HepG2 (cell line): ENCODE data around the gene DCHS2. TPM values are rescaled to one million over a fixed set of nuclear protein-coding genes. Genes with fewer than 3 reads are reported as not detected.

Experiments used
- ATAC-seq: fragments of 200-7000 bp; cut with Tn5 transposase; 3 replicates; pipeline ENCODE4 v1.9.1; 2020; ENCODE audit warnings: mild to moderate bottlenecking, moderate library complexity
- BruUV-seq: library from RNA; stranded (reverse); fragments of 400-500 nt; replicated peaks from 2 replicates; lab custom pipeline; 2021; lab: Mats Ljungman, UMichigan
- CTCF ChIA-PET: fragments of 300-600 bp; formaldehyde crosslinking; extraction: SDS; loops from one replicate; lab custom pipeline; 2021; ENCODE audit warnings: low total read pairs, inconsistent platforms, low intra/inter-chr PET ratio; lab: Yijun Ruan, JAX
- POLR2A ChIA-PET: fragments of 350-600 bp; sonication (Branson Sonifier 250); formaldehyde crosslinking; loops from one replicate; lab custom pipeline; 2020; ENCODE audit warnings: antibody characterized with exemption, inconsistent platforms; lab: Yijun Ruan, JAX
- DNase-seq: peaks from one replicate; pipeline ENCODE4 v3.0.0-alpha.2; 2015; ENCODE audit warnings: low spot score
- FAIRE-seq: peaks from 3 replicates; lab custom pipeline; 2011; peaks lifted over from hg19 to GRCh38; lab: Jason Lieb, UNC
- H2AFZ ChIP-seq: one replicate; pipeline ENCODE4 v1.6.1; 2011; ENCODE audit warnings: low read length, inconsistent platforms
- H3K27ac ChIP-seq: fragments of 300-600 bp; 3 replicates; pipeline ENCODE4 v1.8.0; 2011; ENCODE audit warnings: mixed run types, mild to moderate bottlenecking, mixed read lengths, low read length, inconsistent platforms; ENCODE audit not compliant: insufficient read depth; ENCODE audit errors: extremely low read length
- H3K27me3 ChIP-seq, 2 experiments: fragments of 200-600 bp in 1 of 2; 2 replicates in 1 of 2; 3 replicates in 1 of 2; pipeline versions ENCODE4 v1.6.0 to v1.8.0; 2011; ENCODE audit warnings: low read length in 2 of 2, mild to moderate bottlenecking in 2 of 2, moderate library complexity in 2 of 2, inconsistent platforms in 1 of 2; ENCODE audit not compliant: insufficient read depth in 2 of 2, control insufficient read depth in 1 of 2
- H3K36me3 ChIP-seq, 2 experiments: fragments of 200-600 bp in 1 of 2; replicated peaks in 1 of 2; 2 replicates in 1 of 2; 3 replicates in 1 of 2; pipeline versions ENCODE4 v1.5.1 to v1.8.0; 2011; ENCODE audit warnings: low read length in 2 of 2, inconsistent platforms in 1 of 2; ENCODE audit not compliant: insufficient read depth in 2 of 2, control insufficient read depth in 1 of 2
- H3K4me1 ChIP-seq: 2 replicates; pipeline ENCODE4 v1.5.1; 2012; ENCODE audit warnings: low read length, inconsistent platforms; ENCODE audit not compliant: insufficient read depth
- H3K4me2 ChIP-seq: 2 replicates; pipeline ENCODE4 v1.6.0; 2011; ENCODE audit warnings: low read depth, low read length, inconsistent platforms
- H3K4me3 ChIP-seq, 3 experiments: fragments of 200-600 bp in 1 of 3; sonication (generic), shearing (Covaris generic) in 1 of 3; replicated peaks in 1 of 3; 2 replicates each; pipeline ENCODE4 v1.5.1; 2011 to 2016; ENCODE audit warnings: low read length in 3 of 3, inconsistent platforms in 2 of 3, low read depth in 2 of 3, mild to moderate bottlenecking in 2 of 3, control low read depth in 1 of 3, mixed read lengths in 1 of 3; ENCODE audit not compliant: insufficient read depth in 1 of 3
- H3K79me2 ChIP-seq: one replicate; pipeline ENCODE4 v1.6.1; 2011; ENCODE audit warnings: low read length, inconsistent platforms; ENCODE audit not compliant: insufficient read depth
- H3K9ac ChIP-seq: 2 replicates; pipeline ENCODE4 v1.6.0; 2011; ENCODE audit warnings: mild to moderate bottlenecking, low read depth, low read length, inconsistent platforms; ENCODE audit not compliant: insufficient read depth
- H3K9me3 ChIP-seq: 2 replicates; pipeline ENCODE4 v1.5.1; 2012; ENCODE audit warnings: mild to moderate bottlenecking, low read length
- H4K20me1 ChIP-seq: 2 replicates; pipeline ENCODE4 v1.6.0; 2011; ENCODE audit warnings: inconsistent platforms, mild to moderate bottlenecking, low read length, moderate library complexity; ENCODE audit not compliant: insufficient read depth
- MAFF ChIP-seq: IDR thresholded peaks from 2 replicates; pipeline ENCODE4 v1.6.1; 2011; ENCODE audit warnings: low read depth, low read length, improper control_type of control experiment
- MAFK ChIP-seq, 2 experiments: IDR thresholded peaks in 1 of 2; conservative IDR thresholded peaks in 1 of 2; 2 replicates each; pipeline ENCODE4 v1.6.1; 2011; ENCODE audit warnings: improper control_type of control experiment in 2 of 2, low read length in 2 of 2
- PAF1 ChIP-seq: IDR thresholded peaks from 2 replicates; pipeline ENCODE4 v1.6.1; 2016; ENCODE audit warnings: missing genetic modification reagents, missing compliant biosample characterization
- ZNF780A ChIP-seq: sonication (generic); formaldehyde crosslinking; IDR thresholded peaks from 2 replicates; pipeline ENCODE4 v1.8.0; 2022; ENCODE audit warnings: mild to moderate bottlenecking, missing genetic modification reagents, moderate library complexity
- WGBS: methylation state at CpG from one replicate; pipeline ENCODE4 v1.1.6; 2017; ENCODE audit warnings: low lambda C conversion rate; 5-methylcytosine and 5-hydroxymethylcytosine counted together
- in situ Hi-C: cut with HindIII; loops from 2 replicates; pipeline ENCODE4 v1.10.0; 2017; ENCODE audit warnings: low pct_unique_long_range_greater_than_20kb; ENCODE audit not compliant: extremely low pct_ligation_motif_present
- intact Hi-C: fragments of 100-400 bp; cut with micrococcal nuclease; formaldehyde crosslinking; loops from one replicate; pipeline ENCODE4 v1.10.0; 2022; ENCODE audit not compliant: unreplicated experiment
- polyA plus RNA-seq, 8 experiments: library from polyadenylated mRNA; depleted of rRNA in 3 of 8; stranded (reverse) in 7 of 8; unstranded in 1 of 8; fragments of >200 nt; fragmentation: Illumina TruSeq in 4 of 8; extraction: Trizol in 4 of 8; gene quantifications; 2 replicates each; pipeline versions ENCODE4 v1.2.1 to v1.2.3, GENCODE V29; 2011 to 2016; ENCODE audit warnings: low read depth in 4 of 8, missing spikeins in 1 of 8, mixed read lengths in 1 of 8; ENCODE audit not compliant: insufficient read depth in 1 of 8
- total RNA-seq, 5 experiments: library from RNA; depleted of rRNA; stranded (reverse); fragments of >200 nt; fragmentation: Illumina TruSeq; extraction: Trizol; gene quantifications; 2 replicates each; pipeline ENCODE4 v1.2.3, GENCODE V29; 2016; ENCODE audit warnings: low read depth in 1 of 5

DCHS2 gene
- total and polyA plus RNA-seq, 2 of the 13 experiments (the other 11 are each of a cell fraction or from before 2014, with no cell fraction given) = 0.03 TPM; not detected in 1

- FAIRE-seq (no peak), ATAC-seq (no peak), DNase-seq (no peak)
- ChIA-PET CTCF (no interaction called here), POLR2A (no interaction called here)
- H3K27me3 ChIP-seq = no peaks in the 10 kb centered on the region
- no peaks in the 10 kb centered on the region for H4K20me1 ChIP-seq
- intact Hi-C loops (no loop called here), in situ Hi-C loops (no loop called here)
- no peaks in the 10 kb centered on the region for H3K36me3 ChIP-seq
- H3K4me3 ChIP-seq = no peak overlapping the region
- 64% methylated on average over 3 of the region's 3 CpGs for WGBS
- H3K4me2 ChIP-seq = no peak overlapping the region
- no peaks in the 10 kb centered on the region for H3K4me1 ChIP-seq
- no peaks in the 10 kb centered on the region for H3K9me3 ChIP-seq
- H3K9ac ChIP-seq = no peak overlapping the region
- H2AFZ ChIP-seq = no peak overlapping the region
- peak in 1 of 2 experiments; percentile 68; a peak in 3 of 4 replicates for TF ChIP-seq MAFK (conservative IDR thresholded peaks at IDR 0.05 in 1 of 2, IDR thresholded peaks at IDR 0.05 in 1 of 2; ENCODE audit: low read length in 2 of 2)
- no peak for TF ChIP-seq ZNF780A (CRISPR knock-in tag)
- peak; percentile 56; the same call in 1 of the 2 replicates for TF ChIP-seq MAFF
- no peaks in the 10 kb centered on the region for H3K79me2 ChIP-seq
- BruUV-seq = no TSS peak
- no peak overlapping the region for H3K27ac ChIP-seq
Observed at GRCh38 chr4:154341448-154341847, 150.2 kb downstream of the DCHS2 start.

GRCh38 chr4:154335588-154335987, 156.0 kb downstream of the DCHS2 start:
- no peaks in the 10 kb centered on the region for H3K9me3 ChIP-seq
- TF ChIP-seq PAF1 (CRISPR knock-in tag) (no peak), MAFK (conservative IDR thresholded peaks at IDR 0.05 in 1 of 2, IDR thresholded peaks at IDR 0.05 in 1 of 2; ENCODE audit: low read length in 2 of 2) (peak; percentile 30 to 61; a peak in 2 of 4 replicates)
- TF ChIP-seq, all 625 proteins: peak for 1
- DNase-seq = no peak
- no peak for ATAC-seq
- WGBS = 43% methylated on average over 2 of the region's 2 CpGs
- POLR2A ChIA-PET = no interaction called here
- Histone ChIP-seq H3K4me3 (no peak overlapping the region), H3K27ac (no peak overlapping the region), H4K20me1 (no peaks in the 10 kb centered on the region), H2AFZ (no peak overlapping the region), H3K4me1 (no peaks in the 10 kb centered on the region), H3K4me2 (no peak overlapping the region), H3K27me3 (peaks cover 0 to 8% of the 10 kb centered on the region in 2 experiments; a peak in 1 of 5 replicates), H3K79me2 (no peaks in the 10 kb centered on the region), H3K36me3 (no peaks in the 10 kb centered on the region), H3K9ac (no peak overlapping the region)
- in situ Hi-C loops (no loop called here), intact Hi-C loops (no loop called here)
- CTCF ChIA-PET = no interaction called here
- BruUV-seq = no TSS peak
- FAIRE-seq = no peak
